DND-41 (cell line): ENCODE measurements around the gene KAT2B.

Experiments
- EZH2 ChIP-seq: IDR thresholded peaks from 3 replicates; pipeline ENCODE4 v1.6.1; 2012; ENCODE audit warnings: borderline replicate concordance, low read depth, mild to moderate bottlenecking, moderate library complexity, low read length, inconsistent platforms; ENCODE audit not compliant: severe bottlenecking
- TF ChIP-seq, protein P1 (sequence below): IDR thresholded peaks from 2 replicates; pipeline ENCODE4 v1.5.1; 2012; ENCODE audit warnings: borderline replicate concordance, low read length, moderate library complexity, mild to moderate bottlenecking; ENCODE audit not compliant: poor library complexity, severe bottlenecking; ENCODE audit errors: extremely low read depth

DNA sequence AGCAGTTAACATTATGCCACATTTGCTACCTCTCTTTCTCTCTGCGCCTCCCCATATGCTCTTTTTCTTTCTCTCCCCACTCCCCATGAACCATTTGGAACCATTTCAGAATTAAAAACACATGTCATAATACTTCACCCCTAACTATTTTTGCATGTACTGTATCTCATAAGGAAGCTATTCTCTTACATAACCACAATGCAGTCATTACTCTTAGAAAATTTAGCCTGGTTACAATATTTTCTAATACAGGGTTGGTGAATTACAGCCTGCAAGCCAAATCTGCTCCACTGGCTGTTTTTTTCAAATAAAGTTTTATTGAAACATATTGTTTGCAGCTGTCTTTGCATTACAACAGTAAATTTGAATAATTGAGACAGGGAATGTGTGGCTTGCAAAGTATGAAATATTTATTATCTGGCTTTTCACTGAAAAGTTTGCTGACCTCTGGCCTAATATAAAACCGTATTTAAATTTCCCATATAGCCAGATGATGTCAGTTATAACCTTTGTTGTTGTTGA, 82.9 kb downstream of the KAT2B start:
- TF ChIP-seq, protein P1, sequence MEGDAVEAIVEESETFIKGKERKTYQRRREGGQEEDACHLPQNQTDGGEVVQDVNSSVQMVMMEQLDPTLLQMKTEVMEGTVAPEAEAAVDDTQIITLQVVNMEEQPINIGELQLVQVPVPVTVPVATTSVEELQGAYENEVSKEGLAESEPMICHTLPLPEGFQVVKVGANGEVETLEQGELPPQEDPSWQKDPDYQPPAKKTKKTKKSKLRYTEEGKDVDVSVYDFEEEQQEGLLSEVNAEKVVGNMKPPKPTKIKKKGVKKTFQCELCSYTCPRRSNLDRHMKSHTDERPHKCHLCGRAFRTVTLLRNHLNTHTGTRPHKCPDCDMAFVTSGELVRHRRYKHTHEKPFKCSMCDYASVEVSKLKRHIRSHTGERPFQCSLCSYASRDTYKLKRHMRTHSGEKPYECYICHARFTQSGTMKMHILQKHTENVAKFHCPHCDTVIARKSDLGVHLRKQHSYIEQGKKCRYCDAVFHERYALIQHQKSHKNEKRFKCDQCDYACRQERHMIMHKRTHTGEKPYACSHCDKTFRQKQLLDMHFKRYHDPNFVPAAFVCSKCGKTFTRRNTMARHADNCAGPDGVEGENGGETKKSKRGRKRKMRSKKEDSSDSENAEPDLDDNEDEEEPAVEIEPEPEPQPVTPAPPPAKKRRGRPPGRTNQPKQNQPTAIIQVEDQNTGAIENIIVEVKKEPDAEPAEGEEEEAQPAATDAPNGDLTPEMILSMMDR, result no peak
- no peak for TF ChIP-seq EZH2
